HG02798 (cell line): ENCODE measurements around the gene EFS.

ENCODE experiments used
- ATAC-seq: cut with Tn5 transposase; IDR thresholded peaks from one replicate; pipeline ENCODE4 v1.9.1; 2021; ENCODE audit warnings: mild to moderate bottlenecking; ENCODE audit not compliant: unreplicated experiment, poor library complexity

The EFS gene

GRCh38 chr14:23380197-23380914 lies 15.4 kb upstream of the EFS start:
- no peak for ATAC-seq

- ATAC-seq = peak; percentile 59
Observed at GRCh38 chr14:23379366-23380196, 14.6 kb upstream of the EFS start.

- no peak for ATAC-seq
Observed at GRCh38 chr14:23378612-23379220, 13.7 kb upstream of the EFS start.

- no peak for ATAC-seq
Observed at GRCh38 chr14:23377573-23378563, 12.9 kb upstream of the EFS start.

- ATAC-seq = no peak
Observed at GRCh38 chr14:23377198-23377550, 12.2 kb upstream of the EFS start.

GRCh38 chr14:23376482-23377197 lies 11.7 kb upstream of the EFS start, which contains the start of gene CMTM5:
Gene CMTM5 (plus strand): TSS chr14:23377046. CDS start chr14:23377252, 206 bp downstream.
- no peak for ATAC-seq

- ATAC-seq = no peak
Observed at GRCh38 chr14:23375527-23376251, 10.7 kb upstream of the EFS start.

GRCh38 chr14:23373041-23373440 lies 8.1 kb upstream of the EFS start:
- ATAC-seq = no peak

- no peak for ATAC-seq
Observed at GRCh38 chr14:23372509-23372908, 7.5 kb upstream of the EFS start, which contains the start of gene IL25. Gene IL25 (plus strand): TSS chr14:23372809.

GRCh38 chr14:23371865-23372264 lies 6.9 kb upstream of the EFS start:
- no peak for ATAC-seq

- no peak for ATAC-seq
Observed at GRCh38 chr14:23370221-23370620, 5.2 kb upstream of the EFS start.

- ATAC-seq = no peak
Observed at GRCh38 chr14:23366426-23366921, 1.5 kb upstream of the EFS start.

- ATAC-seq = no peak
Observed at GRCh38 chr14:23365732-23366425, 907 bp upstream of the EFS start.

- no peak for ATAC-seq
Observed at GRCh38 chr14:23364164-23365035, 572 bp downstream of the EFS start.

- no peak for ATAC-seq
Observed at GRCh38 chr14:23362200-23362599, 2.8 kb downstream of the EFS start.

GRCh38 chr14:23361763-23362162 lies 3.2 kb downstream of the EFS start:
- ATAC-seq = no peak

GRCh38 chr14:23361320-23361719 lies 3.7 kb downstream of the EFS start:
- no peak for ATAC-seq
